ENCODE measurements around the gene OR2V1. TPM values are rescaled to one million over a fixed set of nuclear protein-coding genes. Genes with fewer than 3 reads are reported as not detected.
"Not testable (repeated sequence)": the region's sequence is repeated elsewhere in the genome, so short reads cannot be mapped to it uniquely, and the experiment has no call there.

OR2V1 gene
- not detected in 2 replicates for total RNA-seq (2014; rRNA removed; shearing (Covaris generic))

DNA sequence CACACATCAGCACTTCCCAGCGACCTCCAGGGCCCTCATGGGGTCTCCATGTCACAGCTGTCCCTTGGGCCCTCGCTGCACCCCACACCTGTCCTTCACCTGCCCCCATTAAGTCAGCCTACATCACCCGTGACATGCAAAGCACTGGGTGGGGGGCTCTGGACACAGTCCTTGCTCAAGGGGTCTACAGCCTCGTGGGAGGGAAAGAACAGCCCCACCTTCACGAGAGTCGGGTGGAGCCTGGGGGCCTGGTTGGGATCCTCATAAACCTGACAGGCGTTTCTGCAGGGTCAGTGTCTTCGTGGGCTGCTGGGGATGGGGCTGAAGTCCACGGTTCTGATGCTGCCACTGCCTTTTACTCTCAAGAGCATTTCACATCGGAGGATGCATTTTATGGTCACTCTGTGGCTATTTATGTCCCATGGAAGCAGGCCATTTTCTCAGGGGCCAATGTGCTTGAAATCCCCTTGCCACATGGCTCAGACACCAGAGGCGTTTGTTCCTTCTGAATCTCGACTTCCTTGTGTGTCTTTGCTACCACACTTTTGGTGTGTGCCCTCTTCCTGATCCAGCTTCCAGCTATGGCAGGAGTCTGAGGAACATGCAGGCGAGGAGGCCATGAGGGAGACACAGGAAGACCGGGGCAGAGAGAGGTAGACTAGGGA, at the start of gene OR2V1:
OR2V1 (minus strand) TSS at position 338 of the 665 bp plus-strand sequence. CDS start 5,865 bp downstream, outside the sequence.
- DNase-seq (ENCODE audit: low read depth) = no peak

GRCh38 chr5:181177559-181177958, 46.6 kb upstream of the OR2V1 start:
- DNase-seq (ENCODE audit: low read depth) = not testable (repeated sequence)

GRCh38 chr5:181176254-181176952, 45.4 kb upstream of the OR2V1 start:
- no peak for DNase-seq (ENCODE audit: low read depth)

DNA sequence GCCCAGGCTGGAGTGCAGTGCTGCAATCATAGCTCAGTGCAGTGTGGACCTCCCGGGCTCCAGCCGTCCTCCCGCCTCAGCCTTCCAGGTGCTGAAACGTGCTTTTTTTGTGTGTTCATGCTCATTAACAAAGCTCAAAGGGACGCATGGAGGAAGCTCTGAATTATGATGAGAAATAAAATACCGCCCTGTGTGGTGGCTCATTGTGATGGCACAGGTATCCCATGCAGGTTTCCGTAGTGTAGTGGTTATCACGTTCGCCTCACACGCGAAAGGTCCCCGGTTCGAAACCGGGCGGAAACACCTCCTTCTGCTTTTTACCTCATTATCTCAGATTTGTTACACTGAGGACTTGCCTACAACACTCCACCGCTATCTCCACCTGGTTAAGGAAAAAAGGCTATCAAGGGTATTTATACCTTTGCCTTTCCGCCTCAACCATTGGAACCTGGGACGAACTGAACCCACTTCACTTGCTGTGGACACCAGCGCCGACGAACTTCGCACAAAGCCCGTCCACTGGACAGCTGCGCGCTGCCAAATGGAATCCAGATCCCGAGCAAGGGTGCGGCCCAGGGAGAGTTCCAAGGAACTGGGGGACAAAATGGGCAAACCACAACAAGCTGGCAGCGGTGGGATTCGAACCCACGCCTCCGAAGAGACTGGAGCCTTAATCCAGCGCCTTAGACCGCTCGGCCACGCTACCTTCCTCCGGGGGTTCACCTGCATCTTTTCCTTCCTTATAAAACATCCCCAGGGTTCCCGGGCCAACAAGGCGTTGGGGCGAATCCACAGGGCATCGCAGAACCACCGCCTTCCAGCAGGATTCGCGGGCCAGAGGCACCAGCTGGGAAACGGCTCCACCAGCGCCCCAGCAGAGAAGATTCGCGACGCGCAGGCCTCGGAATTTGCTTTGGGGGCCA, 42.7 kb upstream of the OR2V1 start:
- peak; percentile 96 for DNase-seq (ENCODE audit: low read depth)

DNA sequence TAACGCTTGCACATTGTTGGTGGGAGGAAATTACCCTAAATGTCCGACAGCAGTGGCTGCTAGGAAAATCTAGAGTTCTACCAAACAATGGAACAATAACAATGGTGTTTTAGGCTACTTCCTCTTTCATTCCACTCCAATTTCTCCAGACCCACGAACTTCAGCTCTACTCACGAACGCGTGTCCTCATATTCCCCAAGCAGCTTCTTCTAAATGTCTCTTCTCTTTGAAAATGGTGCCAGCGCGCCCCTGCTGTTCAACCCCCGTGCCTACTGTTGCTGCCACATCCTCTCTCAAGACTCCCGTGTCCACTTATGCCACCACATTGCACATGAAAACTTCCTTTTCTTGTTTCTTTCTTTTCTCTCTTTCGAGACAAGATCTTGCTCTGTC, 42.1 kb upstream of the OR2V1 start:
- peak; percentile 71 for DNase-seq (ENCODE audit: low read depth)

DNA sequence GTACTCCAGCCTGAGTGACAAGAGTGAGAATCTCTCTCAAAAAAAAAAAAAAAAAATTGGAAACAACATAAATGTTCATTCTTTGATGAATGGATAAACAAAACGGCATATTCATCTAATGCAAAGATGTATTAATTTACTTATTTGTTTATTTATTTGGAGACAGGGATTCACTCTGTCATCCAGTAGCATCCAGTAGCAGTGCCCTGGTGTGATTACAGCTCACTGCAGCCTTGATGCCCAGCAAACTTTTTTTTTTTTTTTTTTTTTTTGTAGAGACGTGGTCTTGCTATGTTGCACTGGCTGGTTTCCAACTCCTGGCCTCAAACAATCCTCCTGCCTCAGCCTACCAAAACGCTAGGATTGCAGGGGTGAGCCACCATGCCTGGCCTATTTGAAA, 40.8 kb upstream of the OR2V1 start:
- no peak for DNase-seq (ENCODE audit: low read depth)

DNA sequence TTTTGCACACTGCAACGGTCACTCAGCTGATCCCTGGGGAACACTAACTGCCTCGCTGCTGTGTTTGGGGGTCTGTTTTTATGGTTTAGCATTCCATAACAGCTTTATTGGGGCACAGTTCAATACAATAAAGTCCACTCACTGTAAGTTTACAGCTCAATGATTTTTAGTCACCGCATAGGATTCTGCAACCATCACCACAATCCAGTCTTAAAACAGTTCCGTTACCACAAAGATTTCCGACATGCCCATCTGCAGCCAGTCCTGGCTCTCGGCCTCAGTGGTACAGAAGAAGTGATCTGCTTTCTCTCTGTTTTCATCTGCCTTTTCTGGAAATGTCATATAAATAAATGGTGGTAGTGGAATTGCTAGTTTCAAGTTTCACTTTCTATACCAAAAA, 40.0 kb upstream of the OR2V1 start:
- DNase-seq (ENCODE audit: low read depth) = peak; percentile 66

DNA sequence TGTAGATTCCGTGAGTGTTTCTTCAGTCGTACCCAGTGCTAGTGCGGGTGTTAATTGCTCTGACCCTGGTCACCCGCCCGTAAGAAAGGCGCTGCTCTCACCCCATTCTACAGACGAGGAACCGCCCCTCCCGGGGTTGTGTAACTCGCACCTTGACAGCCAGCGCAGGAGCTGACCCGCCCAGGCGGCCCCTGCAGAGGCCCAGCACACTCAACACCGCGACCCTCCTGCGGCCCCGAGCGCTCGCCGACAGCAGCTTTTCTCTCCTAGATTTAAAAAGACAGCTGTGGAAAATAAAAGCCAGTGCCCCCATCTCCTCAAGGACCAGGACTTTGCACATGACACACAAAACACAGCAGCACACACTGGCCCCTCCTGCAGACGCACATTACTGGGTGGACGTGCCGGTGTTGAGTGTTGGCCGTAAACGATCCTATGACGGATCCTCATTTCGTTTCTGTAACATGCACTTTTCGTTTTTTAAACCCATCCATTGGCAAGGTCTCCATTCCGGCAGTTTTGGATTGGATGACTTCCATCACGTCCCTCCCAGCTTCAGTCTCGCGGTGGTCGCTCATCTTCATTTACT, 39.4 kb upstream of the OR2V1 start:
- no peak for DNase-seq (ENCODE audit: low read depth)

GRCh38 chr5:181169459-181170236, 38.7 kb upstream of the OR2V1 start:
- peak; percentile 95 for DNase-seq (ENCODE audit: low read depth)

DNA sequence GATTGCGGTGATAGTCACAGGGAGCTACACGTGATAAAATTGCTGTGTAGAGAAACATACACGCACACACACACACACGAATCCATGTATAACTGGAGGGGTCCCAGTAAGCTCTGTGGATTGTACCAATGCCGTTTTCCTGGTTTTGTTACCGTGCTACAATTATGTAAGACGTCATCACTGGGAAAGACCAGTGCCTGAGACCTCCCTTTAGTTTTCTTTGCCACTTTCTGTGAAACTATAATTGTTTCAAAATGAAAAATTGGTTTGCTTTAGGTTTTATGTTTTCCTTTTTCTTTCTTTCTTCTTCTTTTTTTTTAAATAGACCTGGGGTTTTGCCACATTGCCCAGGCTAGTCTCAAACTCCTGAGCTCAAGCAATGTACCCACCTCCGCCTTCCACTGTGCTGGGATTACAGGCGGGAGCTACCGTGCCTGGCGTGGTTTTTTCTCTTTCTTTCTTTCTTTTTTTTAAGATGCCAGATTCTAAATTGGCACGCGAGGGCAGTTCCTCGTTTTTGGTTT, 37.7 kb upstream of the OR2V1 start:
- no peak for DNase-seq (ENCODE audit: low read depth)

DNA sequence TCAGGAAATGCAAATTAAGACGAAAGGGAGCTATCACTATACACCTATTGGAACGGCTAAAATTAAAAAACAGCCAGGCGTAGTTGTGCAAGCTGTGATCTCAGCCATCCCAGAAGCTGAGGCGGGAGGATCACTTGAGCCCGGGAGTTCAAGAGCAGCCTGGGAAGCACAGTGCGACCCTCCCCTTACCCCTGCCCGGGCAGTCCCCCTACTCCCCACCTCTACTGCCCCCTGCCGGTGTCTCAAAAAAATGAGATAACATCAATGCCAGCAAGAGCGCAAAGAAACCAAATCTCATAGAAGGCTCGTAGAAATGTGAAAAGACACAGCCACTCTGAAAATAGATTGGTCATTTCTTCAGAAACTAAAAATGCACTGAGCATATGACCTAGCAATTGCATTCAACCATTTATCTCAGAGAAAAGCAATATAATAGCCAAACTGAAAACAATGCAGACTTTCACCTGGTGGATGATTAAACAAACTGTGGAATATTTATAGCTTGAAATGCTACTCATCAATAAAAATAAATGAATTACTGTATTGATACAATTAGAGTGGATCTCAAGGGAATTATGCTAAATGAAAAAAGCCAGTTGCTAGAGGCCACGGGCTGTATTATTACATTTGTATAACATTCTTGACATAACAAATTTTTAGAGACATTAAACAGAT, 37.0 kb upstream of the OR2V1 start:
- DNase-seq (ENCODE audit: low read depth) = peak; percentile 60

DNA sequence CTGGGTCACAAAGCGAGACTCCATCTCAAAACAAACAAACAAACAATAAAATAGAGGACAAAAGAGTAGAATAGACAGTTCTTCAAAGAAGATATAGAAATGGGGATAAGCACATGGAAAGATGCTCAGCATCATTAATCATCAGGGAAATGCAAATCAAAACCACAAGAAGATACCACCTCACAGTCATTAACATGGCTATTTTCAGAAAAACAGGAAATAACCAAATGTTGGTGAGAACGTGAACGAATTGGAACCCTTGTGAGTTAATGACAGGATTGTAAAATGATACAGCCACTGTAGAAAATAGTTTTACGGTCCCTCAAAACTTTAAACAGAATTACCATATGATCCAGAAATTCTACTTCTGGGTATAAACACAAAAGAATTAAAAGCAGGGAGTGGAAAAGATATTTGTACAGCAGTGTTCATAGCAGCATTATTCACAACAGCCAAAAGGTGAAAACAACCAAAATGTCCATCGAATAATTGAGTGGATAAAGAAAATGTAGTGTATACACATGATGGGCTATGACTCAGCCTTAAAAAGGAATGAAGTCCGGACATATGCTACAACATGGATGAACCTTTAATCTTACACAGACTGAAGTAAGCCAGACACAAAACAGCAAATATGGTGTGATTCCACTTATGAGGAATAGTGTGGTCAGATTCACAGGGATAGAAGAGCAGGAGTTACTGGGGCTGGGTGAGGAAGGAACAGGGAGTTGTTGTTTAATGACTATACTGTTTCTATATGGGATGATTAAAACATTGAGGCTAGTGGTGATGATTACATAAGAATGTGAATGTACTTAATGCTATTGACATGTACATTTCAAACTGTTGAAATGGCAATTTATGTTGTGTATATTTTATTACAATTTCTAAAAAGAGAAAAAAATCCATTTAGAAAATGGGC, 36.1 kb upstream of the OR2V1 start:
- no peak for DNase-seq (ENCODE audit: low read depth)

DNA sequence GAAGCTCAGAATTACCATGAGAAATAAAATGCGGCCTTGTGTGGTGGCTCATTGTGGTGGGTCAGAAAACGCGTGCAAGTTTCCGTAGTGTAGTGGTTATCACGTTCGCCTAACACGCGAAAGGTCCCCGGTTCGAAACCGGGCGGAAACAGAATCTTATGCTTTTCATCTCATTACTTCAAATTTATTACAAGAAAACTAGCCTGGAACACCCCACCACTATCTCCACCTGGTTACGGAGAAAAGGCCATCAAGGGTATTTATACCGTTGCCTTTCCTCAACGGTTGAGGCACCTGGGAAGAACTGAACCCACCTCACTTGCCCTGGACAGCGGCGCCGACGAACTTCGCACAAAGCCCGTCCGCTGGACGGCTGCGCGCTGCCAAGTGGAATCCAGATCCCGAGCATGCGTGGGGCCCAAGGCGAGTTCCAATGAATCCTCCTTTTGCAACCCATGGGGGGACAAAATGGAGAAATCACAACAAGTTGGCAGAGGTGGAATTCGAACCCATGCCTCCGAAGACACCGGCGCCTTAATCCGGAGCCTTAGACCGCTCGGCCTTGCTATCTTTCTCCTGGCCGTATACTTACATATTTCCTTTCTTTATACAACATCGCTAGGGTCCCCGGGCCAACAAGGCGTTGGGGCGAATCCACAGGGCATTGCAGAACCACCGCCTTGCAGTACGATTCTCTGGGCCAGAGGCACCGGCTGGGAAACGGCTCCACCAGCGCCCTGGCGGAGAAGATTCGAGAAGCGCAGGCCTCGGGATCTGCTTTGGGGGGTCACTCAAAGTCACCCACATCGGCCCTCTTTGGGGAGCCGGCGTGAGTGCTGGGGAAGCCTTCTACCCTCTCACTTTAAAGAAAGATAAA, 33.3 kb upstream of the OR2V1 start:
- DNase-seq (ENCODE audit: low read depth) = peak; percentile 65

GRCh38 chr5:181163487-181164075, 32.6 kb upstream of the OR2V1 start:
- DNase-seq (ENCODE audit: low read depth) = no peak

DNA sequence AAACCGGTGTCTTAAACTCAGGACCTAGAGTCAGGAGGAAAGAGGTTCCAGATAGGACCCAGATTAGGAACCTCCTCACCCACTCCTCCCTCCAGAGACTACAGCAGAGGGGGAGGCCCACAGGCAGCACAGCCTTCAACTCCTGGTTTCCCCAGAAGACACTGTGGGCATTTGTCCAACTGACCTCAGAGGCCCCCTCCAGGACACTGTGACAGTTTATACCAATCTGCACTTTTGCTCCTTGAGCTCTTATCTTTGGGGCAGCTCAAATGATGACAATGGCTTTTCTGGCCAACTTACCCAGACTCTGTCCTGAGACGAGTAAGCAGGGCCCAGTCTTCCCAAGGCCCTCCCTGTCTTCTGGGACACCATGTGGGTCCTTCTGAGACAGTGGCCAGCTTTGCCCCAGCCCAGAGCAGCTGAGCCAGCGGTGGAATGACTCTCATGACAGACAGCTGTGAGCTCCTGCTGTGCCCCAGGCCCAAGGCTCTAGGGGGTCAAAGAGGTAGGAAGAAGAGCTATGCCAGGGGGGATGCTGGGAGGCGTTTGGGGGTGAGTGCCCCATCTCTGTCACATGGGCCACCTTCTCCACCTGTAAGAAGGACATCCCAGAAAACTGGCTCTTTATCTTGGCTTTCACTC, 30.7 kb upstream of the OR2V1 start:
- DNase-seq (ENCODE audit: low read depth) = no peak

DNA sequence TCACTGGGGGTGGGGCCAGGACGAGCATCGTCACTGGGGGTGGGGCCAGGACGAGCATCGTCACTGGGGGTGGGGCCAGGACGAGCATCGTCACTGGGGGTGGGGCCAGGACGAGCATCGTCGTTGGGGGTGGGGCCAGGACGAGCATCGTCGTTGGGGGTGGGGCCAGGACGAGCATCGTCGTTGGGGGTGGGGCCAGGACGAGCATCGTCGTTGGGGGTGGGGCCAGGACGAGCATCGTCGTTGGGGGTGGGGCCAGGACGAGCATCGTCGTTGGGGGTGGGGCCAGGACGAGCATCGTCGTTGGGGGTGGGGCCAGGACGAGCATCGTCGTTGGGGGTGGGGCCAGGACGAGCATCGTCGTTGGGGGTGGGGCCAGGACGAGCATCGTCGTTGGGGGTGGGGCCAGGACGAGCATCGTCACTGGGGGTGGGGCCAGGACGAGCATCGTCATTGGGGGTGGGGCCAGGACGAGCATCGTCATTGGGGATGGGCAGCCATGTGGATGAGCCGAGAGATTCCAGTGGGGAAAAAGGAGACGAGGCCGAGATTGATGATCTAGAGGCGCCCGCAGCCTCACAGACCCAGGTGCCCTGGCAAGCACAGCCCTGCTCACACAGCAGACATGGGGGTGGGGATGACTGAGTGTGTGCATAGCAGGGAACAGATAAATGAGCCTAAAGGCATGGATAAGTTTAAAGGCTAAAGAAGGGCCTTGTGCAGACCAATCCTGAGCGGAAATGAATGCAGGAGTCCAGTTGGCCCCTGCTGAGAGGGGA, 30.0 kb upstream of the OR2V1 start:
- DNase-seq (ENCODE audit: low read depth) = peak; percentile 67

Measured in Daoy (cell line).